ENCODE measurements around the gene EGFLAM.
"Not testable (repeated sequence)": the region's sequence is repeated elsewhere in the genome, so short reads cannot be mapped to it uniquely, and the experiment has no call there.

The EGFLAM gene

DNA sequence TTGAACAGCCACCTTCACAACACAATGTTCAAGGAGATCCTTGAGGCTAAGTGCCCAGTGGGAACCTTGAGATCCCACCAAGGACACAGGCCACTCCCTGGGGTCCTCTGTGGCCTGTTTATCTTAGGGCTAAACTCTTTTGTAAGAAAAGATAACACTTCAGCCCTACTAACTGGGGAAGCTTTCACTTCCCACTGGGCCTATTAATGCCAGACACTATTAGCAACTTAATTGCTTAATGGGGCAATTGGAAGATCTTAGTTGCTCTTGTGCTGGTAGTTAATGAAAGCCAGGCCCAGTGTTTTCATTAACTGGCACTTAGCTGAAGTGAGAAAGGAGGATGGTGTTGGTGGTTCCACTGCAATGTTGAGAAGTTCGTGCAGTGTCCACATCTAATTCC is 117.1 kb downstream of the EGFLAM start:
- peak; percentile 7 for DNase-seq (ENCODE audit: low read depth, low spot score)

DNA sequence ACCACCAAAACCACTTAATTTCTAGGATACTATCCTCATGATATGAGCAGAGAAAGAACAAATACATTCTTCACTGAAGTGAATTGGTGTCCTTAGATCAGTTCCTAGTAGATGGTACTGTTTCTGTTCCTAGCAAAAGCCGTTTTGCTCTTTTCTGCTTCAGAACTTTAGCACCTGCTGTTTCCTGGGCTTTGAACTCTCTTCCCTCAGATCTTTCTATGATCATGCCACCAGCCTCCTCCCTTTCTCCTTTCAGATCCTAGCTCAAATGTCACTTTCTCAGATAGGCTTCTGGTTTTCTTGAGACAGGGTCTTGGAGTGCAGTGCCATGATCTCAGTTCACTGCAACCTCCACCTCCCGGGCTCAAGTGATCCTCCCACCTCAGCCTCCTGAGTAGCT is 118.0 kb downstream of the EGFLAM start:
- no peak for DNase-seq (ENCODE audit: low read depth, low spot score)

DNA sequence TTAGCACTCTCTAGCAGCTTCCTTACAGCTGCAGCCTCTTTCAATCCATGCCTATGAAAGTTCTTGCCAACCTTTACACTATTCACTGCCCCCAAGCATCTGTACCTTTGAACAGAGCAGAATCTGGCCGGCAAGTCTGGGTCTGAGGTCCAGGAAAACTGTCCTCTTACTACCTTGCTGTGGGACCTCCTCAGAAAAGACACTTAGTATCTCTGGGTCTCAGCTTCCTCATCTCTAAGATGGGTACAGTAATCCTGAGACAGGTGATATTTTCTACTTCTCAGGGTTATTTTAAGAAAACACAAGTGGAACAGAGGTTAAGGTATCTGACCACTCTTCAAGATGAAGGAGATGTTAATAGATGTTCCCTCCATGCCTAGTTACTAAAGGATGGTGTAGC is 120.2 kb downstream of the EGFLAM start:
- DNase-seq (ENCODE audit: low read depth, low spot score): no peak

GRCh38 chr5:38379350-38379937 is 121.1 kb downstream of the EGFLAM start:
- peak; percentile 57 for DNase-seq (ENCODE audit: low read depth, low spot score)

GRCh38 chr5:38380537-38380936 is 122.2 kb downstream of the EGFLAM start:
- DNase-seq (ENCODE audit: low read depth, low spot score): no peak

DNA sequence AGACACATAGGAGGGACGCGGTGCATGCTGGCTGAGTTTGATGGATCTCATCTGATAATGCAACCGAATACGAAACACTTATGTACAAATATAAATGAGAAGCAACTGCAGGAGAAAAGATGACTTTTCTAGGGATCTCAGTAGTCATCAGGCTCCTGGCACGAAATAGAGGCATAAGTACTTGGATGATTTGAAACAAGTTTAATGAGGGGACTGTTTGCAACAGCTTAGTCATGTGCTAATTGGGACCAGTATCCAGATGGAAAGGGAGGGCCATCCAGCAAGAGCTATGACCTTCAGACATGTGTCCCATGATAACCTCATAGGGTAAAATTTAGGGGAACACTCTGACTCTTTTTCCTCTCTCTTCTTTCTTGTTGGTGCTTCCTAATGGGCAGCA is 123.0 kb downstream of the EGFLAM start:
- no peak for DNase-seq (ENCODE audit: low read depth, low spot score)

DNA sequence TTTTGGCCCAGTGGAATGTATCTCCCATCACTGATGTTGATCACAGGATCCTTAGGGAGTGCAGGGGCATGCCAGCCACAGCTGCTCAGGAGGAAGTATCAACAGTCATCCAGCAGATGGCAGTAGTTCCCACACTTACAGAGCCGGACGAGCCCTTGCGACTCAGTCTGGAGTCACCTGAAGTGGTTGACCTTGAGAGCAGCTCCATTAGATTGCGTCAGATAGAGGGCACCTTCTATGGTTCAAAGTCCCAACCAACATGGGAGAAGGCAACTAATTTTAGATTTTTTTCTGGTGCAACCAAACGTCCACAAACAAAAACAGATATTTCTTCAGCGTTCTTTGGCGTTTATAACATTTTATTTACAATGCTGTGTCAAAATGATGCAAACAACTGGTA is 124.5 kb downstream of the EGFLAM start:
- DNase-seq (ENCODE audit: low read depth, low spot score): peak; percentile 79

- no peak for DNase-seq (ENCODE audit: low read depth, low spot score)
These were observed 125.3 kb downstream of the EGFLAM start for GRCh38 chr5:38383701-38384100.

DNA sequence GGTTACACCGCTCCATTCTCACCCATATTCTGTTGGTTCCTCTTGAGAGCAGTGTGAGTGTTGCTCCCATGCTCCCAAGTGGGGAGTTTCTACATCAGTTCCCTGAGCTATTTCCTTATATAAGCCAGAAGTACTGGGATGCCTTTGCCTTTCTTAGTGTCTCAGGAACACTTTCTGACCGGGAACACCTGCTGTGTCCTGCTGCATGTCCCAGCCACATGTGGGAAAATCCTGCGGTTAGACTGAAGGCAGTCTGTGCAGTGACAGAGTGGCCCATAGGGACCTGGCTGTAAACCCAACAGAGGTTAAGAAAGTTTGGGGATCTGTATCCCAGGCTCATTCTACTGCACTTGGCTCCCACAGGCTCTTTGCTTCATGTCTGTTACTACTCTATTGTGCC is 126.0 kb downstream of the EGFLAM start:
- DNase-seq (ENCODE audit: low read depth, low spot score): no peak

DNA sequence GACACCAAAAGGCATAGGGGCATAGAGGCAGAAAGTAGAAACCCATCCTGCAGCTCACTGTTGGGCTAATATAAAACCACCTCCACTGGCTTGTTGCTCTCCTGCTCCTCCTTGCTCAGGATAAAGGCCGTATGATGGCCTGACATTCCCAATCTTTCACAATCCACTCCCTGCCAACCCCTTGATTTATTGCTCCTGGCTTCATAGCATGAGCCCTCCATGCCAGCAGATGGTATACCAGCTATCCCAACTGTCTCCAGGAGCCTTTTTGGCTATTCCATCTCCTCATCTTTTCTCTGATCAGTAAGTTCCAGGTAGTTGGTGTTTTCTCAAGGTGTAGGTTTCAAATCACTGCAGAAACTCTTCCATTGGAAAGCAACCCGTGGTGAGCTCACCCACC is 128.8 kb downstream of the EGFLAM start:
- DNase-seq (ENCODE audit: low read depth, low spot score): no peak

GRCh38 chr5:38393636-38394035 is 135.3 kb downstream of the EGFLAM start:
- no peak for DNase-seq (ENCODE audit: low read depth, low spot score)

DNA sequence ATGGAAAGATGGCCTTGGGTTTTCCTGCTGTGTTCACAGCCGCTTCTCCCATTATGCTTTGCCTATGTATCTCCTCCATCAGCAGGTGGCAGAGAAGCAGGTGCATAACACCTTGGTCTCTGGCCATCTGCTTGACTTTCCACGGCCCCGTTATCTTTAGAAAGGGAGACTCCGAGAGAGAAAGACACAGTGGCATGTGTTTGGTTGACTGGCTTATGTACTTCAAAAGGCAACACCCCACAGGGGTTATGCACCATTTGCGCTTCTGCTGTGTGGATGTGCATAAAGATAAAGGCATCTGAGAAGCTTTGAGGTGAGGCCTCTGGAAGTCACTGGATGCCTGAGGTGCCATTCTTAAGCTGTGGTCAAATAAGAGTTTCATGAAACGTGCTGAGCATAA is 138.4 kb downstream of the EGFLAM start:
- no peak for DNase-seq (ENCODE audit: low read depth, low spot score)

DNA sequence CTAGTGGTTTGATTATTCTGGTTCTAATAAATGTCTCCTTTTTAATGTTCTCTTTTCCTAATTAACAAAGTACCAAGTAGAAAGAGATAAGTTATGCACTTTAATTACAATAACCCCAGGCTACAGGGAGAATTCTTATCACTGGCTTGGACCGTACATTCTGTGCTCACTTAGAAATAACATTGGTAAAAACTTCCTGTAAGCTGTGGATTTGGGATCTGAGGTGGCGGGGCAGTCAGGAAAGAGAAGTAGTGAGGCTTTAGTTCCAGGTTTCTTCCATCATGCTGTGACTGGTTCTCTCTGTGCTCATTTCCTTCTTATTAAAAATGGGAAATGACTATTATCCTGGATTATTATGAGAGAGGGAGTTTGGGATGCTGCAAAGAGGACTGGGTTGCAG is 142.0 kb downstream of the EGFLAM start:
- no peak for DNase-seq (ENCODE audit: low read depth, low spot score)

DNA sequence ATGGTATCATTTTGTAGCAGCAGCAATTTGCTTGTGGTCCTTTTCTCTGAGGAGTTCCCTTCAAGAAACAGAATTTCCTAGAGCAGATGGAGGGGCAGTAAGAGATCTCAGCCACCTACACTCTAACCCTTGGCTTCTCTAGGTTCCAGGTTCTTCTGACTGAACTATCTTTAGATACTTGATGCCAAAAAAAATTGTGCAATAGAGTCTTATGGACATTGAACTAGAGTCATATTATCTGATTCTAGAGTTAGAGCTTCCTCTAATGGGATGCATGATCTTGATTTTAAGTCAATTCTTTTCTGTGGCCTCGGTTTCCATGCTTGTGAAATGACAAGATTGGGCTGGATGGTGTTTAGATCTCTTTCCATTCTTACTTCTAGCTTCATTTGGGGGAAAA is 142.8 kb downstream of the EGFLAM start:
- no peak for DNase-seq (ENCODE audit: low read depth, low spot score)

GRCh38 chr5:38403406-38403805 is 145.0 kb downstream of the EGFLAM start:
- DNase-seq (ENCODE audit: low read depth, low spot score): no peak

DNA sequence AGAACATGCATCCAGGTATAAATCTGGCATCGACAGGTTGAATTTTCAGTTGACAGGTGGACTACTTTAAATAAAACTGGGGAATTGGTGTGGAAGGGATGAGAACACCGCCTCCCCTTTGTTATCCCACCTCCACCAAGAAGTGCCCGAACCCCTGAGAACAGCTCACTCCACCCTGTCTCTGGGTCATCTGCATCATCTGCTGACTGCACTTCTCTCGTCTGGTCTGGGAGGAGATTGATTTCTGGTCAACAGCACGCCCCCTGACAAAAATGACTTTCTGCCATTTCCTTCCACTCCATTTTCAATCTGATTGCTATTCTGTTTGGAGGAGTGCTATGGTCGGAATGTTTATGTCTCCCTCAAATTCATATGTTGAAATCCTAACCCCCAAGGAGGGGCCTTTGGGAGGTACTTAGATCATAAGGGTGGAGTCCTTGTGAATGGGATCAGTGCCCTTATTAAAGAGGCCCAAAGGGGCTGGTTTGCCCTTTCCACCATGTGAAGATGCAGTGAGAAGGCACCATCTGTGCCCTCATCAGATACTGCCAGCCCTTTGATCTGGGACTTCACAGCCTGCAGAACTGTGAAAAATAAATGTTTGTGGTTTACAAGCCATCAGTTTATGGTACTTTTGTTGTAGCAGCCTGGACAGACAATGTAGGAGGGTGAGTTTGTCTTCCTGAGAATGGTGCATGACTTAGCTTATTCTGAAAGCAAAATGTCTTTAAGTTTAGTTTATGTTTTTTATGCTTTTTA is 145.7 kb downstream of the EGFLAM start:
- DNase-seq (ENCODE audit: low read depth, low spot score): no peak

- peak; percentile 57 for DNase-seq (ENCODE audit: low read depth, low spot score)
These were observed 146.4 kb downstream of the EGFLAM start for GRCh38 chr5:38404667-38405276.

GRCh38 chr5:38408446-38409198 is 150.3 kb downstream of the EGFLAM start:
- DNase-seq (ENCODE audit: low read depth, low spot score): no peak

DNA sequence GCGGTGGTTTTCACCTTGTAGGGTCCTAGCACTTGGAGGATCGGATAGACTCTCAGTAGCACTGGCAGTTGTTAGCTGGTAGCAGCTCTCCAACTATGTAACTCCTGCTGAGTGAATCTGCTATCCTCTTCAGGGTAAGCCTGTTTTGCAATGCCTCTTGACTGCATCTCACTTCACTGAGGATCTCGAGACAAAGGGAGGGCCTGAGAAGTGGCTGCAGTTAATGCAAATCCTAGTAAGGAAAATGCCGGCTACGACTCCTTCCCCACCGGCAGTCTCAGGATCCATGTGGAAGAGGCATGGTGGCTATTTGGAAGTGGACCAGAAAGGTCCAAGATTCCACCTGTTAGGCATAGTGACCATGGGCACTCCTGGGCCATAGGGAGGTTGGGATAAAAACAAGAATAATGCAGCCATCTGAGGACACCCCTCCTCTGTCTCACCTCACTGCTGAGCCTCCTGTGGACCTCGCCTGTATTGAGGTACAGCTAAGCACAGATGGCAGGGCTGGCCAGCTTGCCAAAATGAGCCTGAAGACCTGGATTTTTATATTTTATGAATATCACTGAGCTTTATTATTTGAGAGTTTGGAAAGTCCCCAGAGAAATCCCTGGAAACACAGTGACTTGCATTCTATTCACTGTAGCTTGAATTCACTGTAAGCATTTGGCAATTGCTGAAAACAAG is 152.1 kb downstream of the EGFLAM start:
- DNase-seq (ENCODE audit: low read depth, low spot score): no peak

- no peak for DNase-seq (ENCODE audit: low read depth, low spot score)
These were observed 155.3 kb downstream of the EGFLAM start for GRCh38 chr5:38413696-38414095.

DNA sequence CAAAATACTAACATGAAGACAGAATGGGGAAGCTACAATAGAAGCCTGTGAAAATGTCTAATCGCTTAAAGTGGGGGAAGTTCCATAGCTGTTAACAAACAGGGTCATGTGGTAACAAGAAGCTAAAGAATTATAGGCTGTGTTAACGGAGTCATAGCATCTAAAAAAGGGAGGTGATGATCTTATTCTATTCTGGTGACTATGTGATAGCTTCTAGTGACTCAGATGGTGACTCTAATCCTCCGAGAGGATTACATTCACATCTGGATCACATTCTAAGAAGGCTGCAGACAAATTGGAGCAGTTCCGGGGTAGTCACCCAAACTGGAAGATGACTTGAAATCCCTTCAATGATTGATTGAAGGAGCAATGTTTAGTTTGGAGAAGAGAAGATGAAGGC is 156.0 kb downstream of the EGFLAM start:
- DNase-seq (ENCODE audit: low read depth, low spot score): no peak

DNA sequence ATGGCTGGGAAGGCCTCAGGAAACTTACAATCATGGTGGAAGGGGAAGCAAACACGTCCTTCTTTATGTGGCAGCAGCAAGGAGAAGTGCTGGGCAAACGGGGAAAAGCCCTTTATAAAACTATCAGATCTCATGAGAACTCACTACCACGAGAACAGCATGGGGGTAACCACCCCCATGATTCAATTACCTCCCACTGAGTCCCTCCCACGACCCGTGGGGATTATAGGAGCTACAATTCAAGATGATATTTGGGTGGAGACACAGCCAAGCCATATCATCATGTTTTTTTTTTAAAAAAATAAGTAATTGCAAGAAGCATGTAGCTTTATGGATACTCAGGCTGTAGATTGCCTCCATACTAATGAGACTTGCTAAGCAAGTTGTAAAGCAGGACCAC is 157.4 kb downstream of the EGFLAM start:
- not testable (repeated sequence) for DNase-seq (ENCODE audit: low read depth, low spot score)
